ENCODE measurements around the gene ARID1B.

Gene ARID1B

DNA sequence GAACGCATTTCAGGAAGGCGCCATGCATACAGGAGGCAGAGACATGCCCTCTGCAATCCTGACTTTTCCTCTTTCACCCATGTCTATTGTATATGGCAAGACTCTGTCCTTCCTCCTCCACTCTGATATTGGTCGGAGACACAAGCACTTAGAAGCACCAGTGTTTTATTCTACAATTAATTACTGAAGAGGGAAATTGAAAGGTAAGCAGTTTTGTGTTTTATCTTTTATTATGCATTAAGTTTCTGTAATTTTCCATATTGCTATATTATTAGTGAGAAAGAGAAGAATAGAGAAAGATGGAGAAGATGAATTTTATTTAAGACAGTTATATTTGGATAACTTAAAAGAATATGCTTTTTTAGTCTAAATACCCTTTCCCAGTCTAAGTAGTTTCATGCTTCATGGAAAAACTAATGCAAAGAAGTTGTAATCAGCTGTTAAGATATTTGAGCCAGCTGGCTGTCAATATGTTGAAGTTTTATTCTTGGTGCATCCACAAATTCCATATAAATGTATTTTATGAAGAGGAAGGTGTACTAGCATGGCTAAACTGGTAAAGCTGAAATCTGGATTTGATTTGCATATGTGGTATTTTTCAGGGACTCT is 13.6 kb downstream of the ARID1B start:
- TF ChIP-seq, protein P1, sequence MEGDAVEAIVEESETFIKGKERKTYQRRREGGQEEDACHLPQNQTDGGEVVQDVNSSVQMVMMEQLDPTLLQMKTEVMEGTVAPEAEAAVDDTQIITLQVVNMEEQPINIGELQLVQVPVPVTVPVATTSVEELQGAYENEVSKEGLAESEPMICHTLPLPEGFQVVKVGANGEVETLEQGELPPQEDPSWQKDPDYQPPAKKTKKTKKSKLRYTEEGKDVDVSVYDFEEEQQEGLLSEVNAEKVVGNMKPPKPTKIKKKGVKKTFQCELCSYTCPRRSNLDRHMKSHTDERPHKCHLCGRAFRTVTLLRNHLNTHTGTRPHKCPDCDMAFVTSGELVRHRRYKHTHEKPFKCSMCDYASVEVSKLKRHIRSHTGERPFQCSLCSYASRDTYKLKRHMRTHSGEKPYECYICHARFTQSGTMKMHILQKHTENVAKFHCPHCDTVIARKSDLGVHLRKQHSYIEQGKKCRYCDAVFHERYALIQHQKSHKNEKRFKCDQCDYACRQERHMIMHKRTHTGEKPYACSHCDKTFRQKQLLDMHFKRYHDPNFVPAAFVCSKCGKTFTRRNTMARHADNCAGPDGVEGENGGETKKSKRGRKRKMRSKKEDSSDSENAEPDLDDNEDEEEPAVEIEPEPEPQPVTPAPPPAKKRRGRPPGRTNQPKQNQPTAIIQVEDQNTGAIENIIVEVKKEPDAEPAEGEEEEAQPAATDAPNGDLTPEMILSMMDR (IDR thresholded peaks at IDR 0.05) = no peak
- Histone ChIP-seq H3K36me3 (no peaks in the 10 kb centered on the region), H3K27ac (no peak overlapping the region), H3K4me3 (ENCODE audit: low read depth in 1 of 2, low read length in 1 of 2) (no peak overlapping the region), H3K27me3 (no peaks in the 10 kb centered on the region), H3K9me3 (no peaks in the 10 kb centered on the region), H3K4me1 (ENCODE audit: control insufficient read depth in 1 of 2, insufficient read depth in 1 of 2, low read depth in 1 of 2, low read length in 1 of 2) (peaks cover 6 to 17% of the 10 kb centered on the region in 2 experiments)

GRCh38 chr6:156791320-156791850 is 14.2 kb downstream of the ARID1B start:
- H3K4me3 ChIP-seq (ENCODE audit: low read depth in 1 of 2, low read length in 1 of 2) = no peak overlapping the region
- H3K36me3 ChIP-seq = no peaks in the 10 kb centered on the region
- TF ChIP-seq, protein P1 (IDR thresholded peaks at IDR 0.05) = no peak
- no peaks in the 10 kb centered on the region for H3K27me3 ChIP-seq
- no peaks in the 10 kb centered on the region for H3K9me3 ChIP-seq
- H3K4me1 ChIP-seq (ENCODE audit: control insufficient read depth in 1 of 2, insufficient read depth in 1 of 2, low read depth in 1 of 2, low read length in 1 of 2) = peaks cover 4 to 15% of the 10 kb centered on the region in 2 experiments
- H3K27ac ChIP-seq = no peak overlapping the region

GRCh38 chr6:156793200-156793599 is 16.0 kb downstream of the ARID1B start:
- Histone ChIP-seq H3K4me1 (ENCODE audit: control insufficient read depth in 1 of 2, insufficient read depth in 1 of 2, low read depth in 1 of 2, low read length in 1 of 2) (peaks cover 0 to 12% of the 10 kb centered on the region in 2 experiments), H3K4me3 (ENCODE audit: low read depth in 1 of 2, low read length in 1 of 2) (no peak overlapping the region), H3K27ac (no peak overlapping the region), H3K36me3 (no peaks in the 10 kb centered on the region), H3K9me3 (no peaks in the 10 kb centered on the region), H3K27me3 (no peaks in the 10 kb centered on the region)
- TF ChIP-seq, protein P1 (IDR thresholded peaks at IDR 0.05) = no peak

DNA sequence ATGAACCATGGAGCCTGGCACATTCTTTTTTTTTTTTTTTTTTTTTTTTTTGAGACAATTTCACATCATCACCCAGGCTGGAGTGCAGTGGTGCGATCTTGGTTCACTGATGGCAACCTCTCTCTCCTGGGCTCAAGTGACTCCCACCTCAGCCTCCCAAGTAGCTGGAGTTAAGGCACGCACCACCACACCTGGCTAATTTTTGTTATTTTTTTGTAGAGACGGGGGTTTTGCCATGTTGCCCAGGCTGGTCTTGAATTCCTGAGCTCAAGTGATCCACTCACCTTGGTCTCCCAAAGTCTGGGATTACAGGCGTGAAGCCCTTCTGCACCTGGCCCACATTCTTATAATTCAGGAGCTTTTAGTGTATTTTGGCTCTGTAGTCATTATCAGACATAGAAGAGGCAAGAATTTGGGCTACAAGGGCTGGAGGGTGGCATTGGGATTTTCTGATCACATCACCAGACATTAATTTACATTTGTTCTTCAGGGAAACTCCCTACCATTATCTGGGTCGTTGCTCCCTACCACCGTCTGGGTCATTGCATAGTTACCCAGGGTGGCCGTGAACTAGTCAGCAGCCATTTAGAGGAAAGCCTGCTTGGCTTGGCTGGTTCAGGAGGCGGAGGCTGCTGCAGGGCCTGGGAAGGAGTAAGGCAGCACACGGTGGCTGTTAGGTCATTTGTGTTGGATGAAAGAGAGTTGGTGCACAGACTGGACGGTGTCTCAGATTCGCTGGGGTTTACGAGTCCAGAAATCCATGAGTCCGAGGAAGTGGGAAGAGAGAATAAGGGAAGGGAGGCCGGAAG is 17.6 kb downstream of the ARID1B start:
- H3K36me3 ChIP-seq = no peaks in the 10 kb centered on the region
- peaks cover 0 to 12% of the 10 kb centered on the region in 2 experiments for H3K4me1 ChIP-seq (ENCODE audit: control insufficient read depth in 1 of 2, insufficient read depth in 1 of 2, low read depth in 1 of 2, low read length in 1 of 2)
- no peak overlapping the region for H3K4me3 ChIP-seq (ENCODE audit: low read depth in 1 of 2, low read length in 1 of 2)
- H3K27ac ChIP-seq = no peak overlapping the region
- H3K9me3 ChIP-seq = no peaks in the 10 kb centered on the region
- no peaks in the 10 kb centered on the region for H3K27me3 ChIP-seq
- TF ChIP-seq, protein P1 (IDR thresholded peaks at IDR 0.05) = no peak

GRCh38 chr6:156795825-156796224 is 18.6 kb downstream of the ARID1B start:
- Histone ChIP-seq H3K9me3 (no peaks in the 10 kb centered on the region), H3K36me3 (no peaks in the 10 kb centered on the region), H3K27me3 (no peaks in the 10 kb centered on the region), H3K4me1 (ENCODE audit: control insufficient read depth in 1 of 2, insufficient read depth in 1 of 2, low read depth in 1 of 2, low read length in 1 of 2) (peaks cover 0 to 3% of the 10 kb centered on the region in 2 experiments), H3K4me3 (ENCODE audit: low read depth in 1 of 2, low read length in 1 of 2) (no peak overlapping the region), H3K27ac (no peak overlapping the region)
- TF ChIP-seq, protein P1 (IDR thresholded peaks at IDR 0.05) = no peak

Data from neutrophil (primary cell).